Measurements from ENCODE around the gene ZNF414. TPM values are rescaled to one million over a fixed set of nuclear protein-coding genes. Genes with fewer than 3 reads are reported as not detected.

The ZNF414 gene
- polyA plus RNA-seq, 1 donor from 2014 or later = 3.4 TPM

DNA sequence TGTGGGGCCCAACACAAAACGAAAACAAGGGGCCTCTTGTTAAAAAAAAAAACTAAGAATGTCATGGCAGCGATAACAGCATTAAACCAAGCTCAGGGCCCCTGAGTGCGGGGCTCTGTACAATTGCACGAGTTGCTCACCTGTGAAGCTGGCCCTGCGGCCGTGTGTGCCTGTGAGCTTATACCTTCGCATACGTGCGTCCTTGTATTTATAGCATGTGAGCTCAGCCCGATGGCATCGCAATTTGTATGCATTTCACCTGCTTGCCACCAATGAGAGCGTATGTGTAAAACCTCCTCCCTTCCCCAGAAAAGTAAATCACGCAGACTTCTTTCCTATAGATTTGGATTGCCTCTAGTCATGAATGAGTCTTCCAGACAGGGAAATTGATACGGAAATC is 52.1 kb downstream of the ZNF414 start:
- Histone ChIP-seq H4K20me1 (ENCODE audit: insufficient read depth) (peaks cover 46% of the 10 kb centered on the region), H2AFZ (ENCODE audit: low read depth, low read length) (no peak overlapping the region), H3K27ac (ENCODE audit: low read length) (no peak overlapping the region), H3F3A (ENCODE audit: insufficient read depth, low read length, poor library complexity, severe bottlenecking) (no peaks in the 10 kb centered on the region), H3K9ac (ENCODE audit: low read length) (no peak overlapping the region), H3K79me2 (replicated peaks; ENCODE audit: insufficient read depth, low read length) (peaks cover 94% of the 10 kb centered on the region), H3K4me3 (ENCODE audit: low read length) (no peak overlapping the region), H3K9me2 (ENCODE audit: insufficient read depth, low read length) (no peaks in the 10 kb centered on the region), H3K4me2 (ENCODE audit: low read length) (no peak overlapping the region), H3K36me3 (ENCODE audit: insufficient read depth, low read length) (peaks cover 3% of the 10 kb centered on the region), H3K9me3 (ENCODE audit: low read length) (no peaks in the 10 kb centered on the region), H3K27me3 (ENCODE audit: insufficient read depth, low read depth, low read length) (no peaks in the 10 kb centered on the region)
- no peak for TF ChIP-seq CTCF (IDR thresholded peaks at IDR 0.05; ENCODE audit: poor library complexity, severe bottlenecking)
- TF ChIP-seq REST (IDR thresholded peaks at IDR 0.05; ENCODE audit: borderline replicate concordance) = no peak
- TF ChIP-seq SMC3 (conservative IDR thresholded peaks at IDR 0.05; ENCODE audit: poor library complexity) = no peak

DNA sequence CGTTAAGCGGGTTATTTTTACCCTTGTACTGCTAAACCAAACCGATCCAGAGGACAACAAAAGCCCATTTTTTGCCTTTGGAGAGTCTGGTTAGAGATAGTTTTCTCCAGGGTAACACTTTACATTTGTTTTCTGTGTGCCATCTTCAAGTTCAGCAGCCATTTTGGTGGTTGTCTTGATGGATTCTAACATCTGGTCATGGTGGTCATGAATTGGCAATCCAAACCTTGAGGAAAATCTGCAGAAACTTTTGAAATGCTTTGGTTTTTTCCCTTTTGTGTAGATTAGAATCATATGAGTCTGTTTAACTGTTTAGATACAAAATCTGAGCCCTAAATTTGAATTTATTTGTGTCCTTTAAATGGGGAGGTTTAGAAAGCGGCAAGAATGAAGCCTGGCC is 52.6 kb downstream of the ZNF414 start:
- no peak overlapping the region for H3K27ac ChIP-seq (ENCODE audit: low read length)
- H3K9me3 ChIP-seq (ENCODE audit: low read length) = no peaks in the 10 kb centered on the region
- TF ChIP-seq RAD21 (conservative IDR thresholded peaks at IDR 0.05) (no peak), TAF1 (IDR thresholded peaks at IDR 0.05; ENCODE audit: low read depth) (no peak), CTCF (IDR thresholded peaks at IDR 0.05; ENCODE audit: poor library complexity, severe bottlenecking) (no peak), EP300 (conservative IDR thresholded peaks at IDR 0.05; ENCODE audit: poor library complexity, severe bottlenecking) (no peak), SMC3 (conservative IDR thresholded peaks at IDR 0.05; ENCODE audit: poor library complexity) (no peak)
- no peaks in the 10 kb centered on the region for H3K27me3 ChIP-seq (ENCODE audit: insufficient read depth, low read depth, low read length)
- H3K4me3 ChIP-seq (ENCODE audit: low read length) = no peak overlapping the region
- no peaks in the 10 kb centered on the region for H3K9me2 ChIP-seq (ENCODE audit: insufficient read depth, low read length)
- H3K4me2 ChIP-seq (ENCODE audit: low read length) = no peak overlapping the region
- H3K36me3 ChIP-seq (ENCODE audit: insufficient read depth, low read length) = peaks cover 7% of the 10 kb centered on the region
- no peak overlapping the region for H2AFZ ChIP-seq (ENCODE audit: low read depth, low read length)
- H4K20me1 ChIP-seq (ENCODE audit: insufficient read depth) = peaks cover 51% of the 10 kb centered on the region
- no peak overlapping the region for H3K9ac ChIP-seq (ENCODE audit: low read length)
- H3K79me2 ChIP-seq (replicated peaks; ENCODE audit: insufficient read depth, low read length) = peaks cover 99% of the 10 kb centered on the region
- H3F3A ChIP-seq (ENCODE audit: insufficient read depth, low read length, poor library complexity, severe bottlenecking) = no peaks in the 10 kb centered on the region
